ENCODE data around the gene ELF1.
"Not testable (repeated sequence)": the region's sequence is repeated elsewhere in the genome, so short reads cannot be mapped to it uniquely, and the experiment has no call there.

The ELF1 gene

DNA sequence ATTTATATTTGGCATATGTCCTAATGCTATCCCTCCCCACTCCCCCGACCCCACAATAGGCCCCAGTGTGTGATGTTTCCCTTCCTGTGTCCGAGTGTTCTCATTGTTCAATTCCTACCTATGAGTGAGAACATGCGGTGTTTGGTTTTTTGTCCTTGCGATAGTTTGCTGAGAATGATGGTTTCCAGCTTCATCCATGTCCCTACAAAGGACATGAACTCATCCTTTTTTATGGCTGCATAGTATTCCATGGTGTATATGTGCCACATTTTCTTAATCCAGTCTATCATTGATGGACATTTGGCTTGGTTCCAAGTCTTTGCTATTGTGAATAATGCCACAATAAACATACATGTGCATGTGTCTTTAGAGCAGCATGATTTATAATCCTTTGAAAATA lies 23.3 kb upstream of the ELF1 start:
- not testable (repeated sequence) for DNase-seq (ENCODE audit: low read depth)

DNA sequence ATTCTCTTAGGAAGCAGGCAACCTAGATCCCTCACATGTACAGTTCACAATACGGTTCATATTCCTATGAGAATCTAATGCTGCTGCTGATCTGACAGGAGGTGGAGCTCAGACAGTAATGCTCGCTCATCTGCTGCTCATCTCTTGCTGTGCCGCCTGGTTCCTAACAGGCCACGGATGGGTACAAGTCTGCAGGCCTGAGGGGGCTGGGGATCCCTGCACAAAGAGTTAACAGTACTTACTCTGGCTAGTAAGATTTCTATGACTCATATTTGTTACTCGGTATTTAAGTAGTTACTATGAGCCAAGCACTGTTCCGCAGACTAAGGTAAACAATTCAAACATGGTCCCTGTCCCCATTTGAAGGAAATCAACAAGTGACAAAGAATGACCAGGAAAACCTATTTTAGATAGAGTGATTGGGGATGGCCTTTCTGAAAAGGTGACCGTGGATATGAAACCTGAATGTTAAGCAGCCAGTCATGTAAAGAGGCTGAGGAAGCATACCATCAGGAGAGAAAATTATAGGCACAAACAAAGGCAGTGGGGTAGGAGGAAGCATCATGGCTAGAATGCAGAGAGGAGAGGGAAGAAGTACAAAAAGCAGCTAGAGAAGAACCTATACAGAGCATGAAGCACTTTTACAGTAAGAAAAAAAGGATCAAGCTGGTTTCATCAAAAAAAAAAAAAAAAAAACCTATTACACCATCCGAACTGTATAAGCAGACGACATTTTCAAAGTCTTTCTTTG lies 21.6 kb upstream of the ELF1 start:
- no peak for DNase-seq (ENCODE audit: low read depth)

DNA sequence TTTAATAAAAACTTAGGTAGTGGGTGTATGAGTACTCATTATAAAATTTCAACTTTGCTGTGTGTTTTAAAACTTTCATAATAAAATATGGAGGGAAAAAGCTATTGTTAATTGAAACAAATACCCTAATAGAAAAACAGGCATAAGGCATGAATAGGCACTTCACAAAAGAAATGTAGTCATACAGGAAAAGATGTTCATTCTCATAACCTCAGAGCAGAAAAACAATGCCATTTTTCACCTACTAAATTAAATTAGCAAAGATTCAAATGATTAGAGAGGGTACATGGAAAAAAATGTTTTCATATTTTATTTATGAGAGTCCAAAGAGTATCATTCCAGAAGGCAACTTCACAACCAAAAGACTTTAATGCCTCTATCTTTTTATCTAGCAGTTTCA lies 20.6 kb upstream of the ELF1 start:
- DNase-seq (ENCODE audit: low read depth), result no peak

DNA sequence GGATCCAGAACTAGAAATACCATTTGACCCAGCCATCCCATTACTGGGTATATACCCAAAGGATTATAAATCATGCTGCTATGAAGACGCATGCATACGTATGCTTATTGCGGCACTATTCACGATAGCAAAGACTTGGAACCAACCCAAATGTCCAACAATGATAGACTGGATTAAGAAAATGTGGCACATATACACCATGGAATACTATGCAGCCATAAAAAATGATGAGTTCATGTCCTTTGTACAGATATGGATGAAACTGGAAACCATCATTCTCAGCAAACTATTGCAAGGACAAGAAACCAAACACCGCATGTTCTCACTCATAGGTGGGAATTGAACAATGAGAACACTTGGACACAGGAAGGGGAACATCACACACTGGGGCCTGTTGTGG lies 17.4 kb upstream of the ELF1 start:
- not testable (repeated sequence) for DNase-seq (ENCODE audit: low read depth)

DNA sequence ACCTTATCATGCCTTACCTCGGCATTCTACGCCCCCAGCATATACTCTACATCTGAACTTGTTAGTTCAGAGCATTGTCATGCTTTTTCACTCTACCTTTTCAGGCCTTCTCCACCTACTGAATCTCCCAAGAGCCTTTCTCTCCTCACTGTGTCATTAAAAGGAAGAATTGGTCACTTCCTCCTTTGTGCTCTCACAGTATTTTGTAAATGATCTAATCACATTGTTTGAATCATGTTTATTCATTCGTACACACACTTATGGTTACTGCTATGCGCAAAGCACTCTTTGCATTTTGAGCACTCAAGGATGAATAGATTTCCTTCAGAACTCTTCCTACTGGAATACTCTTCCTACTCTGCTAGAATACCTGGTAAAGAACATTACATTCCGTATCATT lies 15.8 kb upstream of the ELF1 start:
- no peak for DNase-seq (ENCODE audit: low read depth)

DNA sequence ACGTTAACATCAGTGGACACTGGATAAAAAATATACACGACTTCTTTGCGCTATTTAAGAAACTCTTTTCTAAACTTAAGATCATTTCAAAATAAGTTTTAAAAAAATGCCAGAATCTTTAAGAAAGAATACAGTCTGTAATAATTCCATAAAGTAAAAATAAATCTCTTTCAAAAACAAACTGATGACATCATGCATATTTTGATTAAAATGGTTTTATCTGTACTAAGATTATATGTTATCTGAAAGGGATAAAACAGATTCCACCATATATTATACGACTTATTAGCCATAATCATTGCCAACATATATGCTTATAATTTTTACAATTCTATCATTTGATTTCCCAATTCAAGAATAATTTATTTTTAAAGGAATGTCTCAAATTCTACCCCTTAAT lies 15.3 kb upstream of the ELF1 start:
- no peak for DNase-seq (ENCODE audit: low read depth)

DNA sequence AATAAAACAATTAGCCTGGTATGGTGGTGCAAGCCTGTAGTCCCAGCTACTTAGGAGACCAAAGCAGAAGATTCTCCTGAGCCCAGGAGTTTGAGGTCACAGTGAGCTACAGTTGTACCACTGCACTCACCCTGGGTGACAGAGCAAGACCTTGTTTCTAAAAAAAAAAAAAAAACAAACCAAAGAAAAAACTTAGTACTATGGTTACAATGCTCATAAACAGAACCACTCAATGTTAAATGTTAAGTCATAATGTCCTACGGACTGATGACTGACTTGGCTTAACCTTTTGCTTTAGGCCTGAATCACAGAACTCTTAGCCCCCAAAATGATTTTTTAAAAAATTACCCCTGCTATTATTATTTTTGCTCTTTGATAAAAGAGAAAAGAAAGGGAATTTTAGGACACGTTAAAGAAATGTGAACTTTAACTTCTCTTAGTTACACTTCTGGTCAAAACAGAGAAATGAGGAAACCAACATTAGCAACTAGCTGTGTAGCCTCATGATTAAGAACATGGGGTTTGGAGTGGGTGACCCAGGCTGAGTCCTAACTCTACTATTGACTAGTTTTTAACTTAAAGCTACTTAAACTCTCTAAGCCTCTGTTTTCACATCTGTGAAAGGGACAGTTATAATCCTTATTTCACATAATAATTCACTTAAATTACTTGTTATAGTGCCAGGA lies 13.7 kb upstream of the ELF1 start:
- no peak for DNase-seq (ENCODE audit: low read depth)

DNA sequence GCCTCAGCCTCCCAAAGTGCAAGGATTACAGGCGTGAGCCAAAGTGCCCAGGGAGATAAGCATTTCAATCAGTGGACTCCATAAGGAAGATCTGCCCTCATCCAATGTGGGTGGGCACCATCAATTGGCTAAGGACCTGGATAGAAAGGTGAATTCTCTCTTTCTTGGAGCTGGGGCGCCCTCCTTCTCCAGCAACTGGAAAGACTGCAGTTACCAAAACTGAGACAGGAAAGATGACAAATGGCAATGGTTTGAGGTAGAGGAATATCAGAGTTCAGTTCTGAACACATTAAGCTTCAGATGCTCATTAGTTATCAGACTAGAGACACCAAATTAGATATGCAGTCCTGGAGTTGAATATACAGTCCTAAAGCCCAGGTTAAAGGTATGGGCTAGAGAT lies 10.5 kb upstream of the ELF1 start:
- no peak for DNase-seq (ENCODE audit: low read depth)

DNA sequence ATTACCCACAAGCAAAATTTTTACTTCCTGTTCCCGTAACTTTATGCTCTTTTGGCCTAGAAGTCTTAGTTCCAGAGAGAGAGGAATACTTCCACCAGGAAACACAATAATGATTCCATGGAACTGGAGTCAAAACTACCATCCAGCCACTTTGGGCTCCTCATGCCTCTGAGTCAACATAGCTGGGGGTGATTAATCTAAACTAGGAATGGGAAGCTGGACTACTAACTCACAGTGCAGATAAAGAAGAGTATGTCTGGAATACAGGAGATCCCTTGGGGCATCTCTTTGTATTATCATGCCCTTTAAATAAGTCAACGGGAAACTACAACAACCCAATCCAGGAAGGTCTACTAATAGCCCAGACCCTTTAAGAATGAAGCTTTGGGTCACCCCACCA lies 8.9 kb upstream of the ELF1 start:
- DNase-seq (ENCODE audit: low read depth), result no peak

DNA sequence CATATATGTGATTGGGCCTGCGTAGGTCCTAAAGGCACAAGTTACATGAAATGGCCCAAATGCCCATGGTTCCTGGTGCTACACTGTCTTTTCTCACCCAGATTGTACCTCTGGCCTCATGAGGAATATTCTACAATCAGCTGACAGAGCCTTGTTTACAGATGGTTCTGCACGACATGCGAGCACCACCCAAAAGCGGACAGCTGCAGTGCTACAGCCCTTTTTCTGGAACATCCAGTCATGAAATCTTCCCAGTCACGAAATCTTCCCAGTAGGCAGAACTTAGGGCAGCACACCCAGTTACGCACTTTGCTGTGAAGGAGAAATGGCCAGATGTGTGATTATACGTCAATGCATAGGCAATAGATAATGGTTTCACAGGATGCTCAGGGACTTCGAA lies 7.7 kb upstream of the ELF1 start:
- DNase-seq (ENCODE audit: low read depth), result no peak

DNA sequence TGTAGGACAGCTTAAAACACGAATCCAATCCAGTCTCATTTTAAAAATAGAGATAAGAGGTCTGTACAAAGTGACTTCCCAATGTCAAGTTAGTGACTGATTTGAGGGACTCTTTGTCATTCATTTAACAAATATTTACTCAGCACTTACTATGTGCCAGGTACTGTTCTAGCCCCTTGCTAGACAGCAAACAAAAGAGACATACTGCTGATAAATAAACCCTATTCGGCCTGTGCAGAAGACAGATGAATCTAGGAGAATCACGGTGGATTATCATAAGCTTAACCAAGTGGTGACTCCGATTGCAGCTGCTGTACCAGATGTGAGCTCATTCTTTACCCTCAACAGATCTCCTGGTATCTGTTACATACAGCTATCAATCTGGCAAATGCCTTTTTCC lies 6.4 kb upstream of the ELF1 start:
- no peak for DNase-seq (ENCODE audit: low read depth)

DNA sequence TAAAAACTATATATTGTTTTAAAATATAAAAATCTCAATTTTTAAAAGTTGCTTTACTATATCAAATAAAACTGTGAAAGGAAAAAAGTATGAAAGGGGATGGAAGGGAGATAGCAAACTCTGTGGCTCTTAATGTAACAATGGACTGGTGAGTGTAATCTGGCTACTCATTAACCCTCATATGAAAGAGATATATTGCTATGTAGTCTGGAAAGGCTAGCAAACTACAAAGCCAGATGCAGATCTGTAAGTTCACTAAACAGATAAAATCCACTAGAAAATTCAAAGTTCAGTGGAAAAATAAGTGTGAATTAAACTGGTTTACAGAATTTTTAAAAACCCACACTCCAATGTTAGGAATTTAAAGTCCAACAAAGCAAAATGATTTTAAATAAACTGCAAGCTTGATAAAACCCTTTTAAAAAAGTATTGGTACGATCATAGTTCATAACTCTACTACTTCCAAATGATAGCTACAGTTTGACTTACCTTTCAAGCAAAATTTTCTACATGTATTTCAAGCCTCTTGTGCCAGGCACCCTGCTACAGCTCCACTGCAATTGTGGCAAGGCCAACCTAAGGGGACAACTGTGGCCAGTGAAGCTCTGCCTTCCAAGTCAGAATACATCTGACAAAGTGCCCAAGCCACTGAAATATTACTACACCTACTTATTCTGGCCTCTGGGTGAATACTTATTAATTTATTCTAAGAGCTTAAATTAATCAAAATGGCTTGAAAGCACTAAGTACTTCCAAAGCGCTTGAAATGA lies 647 bp upstream of the ELF1 start:
- no peak for DNase-seq (ENCODE audit: low read depth)

DNA sequence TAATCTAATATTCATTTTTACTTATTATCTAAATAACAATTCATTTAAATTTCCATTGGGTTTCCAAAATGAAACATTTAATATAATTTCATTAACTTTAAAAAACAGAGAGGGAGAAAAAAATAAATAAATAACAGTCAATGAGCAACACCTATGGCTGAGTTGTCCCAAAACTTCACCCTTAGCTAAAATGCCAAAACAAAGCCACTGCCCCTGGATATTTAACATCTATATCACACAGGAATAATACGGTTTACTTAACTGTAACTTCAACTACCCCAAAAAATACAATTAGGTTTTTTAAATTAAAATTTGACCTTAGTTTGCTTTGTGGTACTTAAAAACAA lies 541 bp downstream of the ELF1 start:
- no peak for DNase-seq (ENCODE audit: low read depth)

DNA sequence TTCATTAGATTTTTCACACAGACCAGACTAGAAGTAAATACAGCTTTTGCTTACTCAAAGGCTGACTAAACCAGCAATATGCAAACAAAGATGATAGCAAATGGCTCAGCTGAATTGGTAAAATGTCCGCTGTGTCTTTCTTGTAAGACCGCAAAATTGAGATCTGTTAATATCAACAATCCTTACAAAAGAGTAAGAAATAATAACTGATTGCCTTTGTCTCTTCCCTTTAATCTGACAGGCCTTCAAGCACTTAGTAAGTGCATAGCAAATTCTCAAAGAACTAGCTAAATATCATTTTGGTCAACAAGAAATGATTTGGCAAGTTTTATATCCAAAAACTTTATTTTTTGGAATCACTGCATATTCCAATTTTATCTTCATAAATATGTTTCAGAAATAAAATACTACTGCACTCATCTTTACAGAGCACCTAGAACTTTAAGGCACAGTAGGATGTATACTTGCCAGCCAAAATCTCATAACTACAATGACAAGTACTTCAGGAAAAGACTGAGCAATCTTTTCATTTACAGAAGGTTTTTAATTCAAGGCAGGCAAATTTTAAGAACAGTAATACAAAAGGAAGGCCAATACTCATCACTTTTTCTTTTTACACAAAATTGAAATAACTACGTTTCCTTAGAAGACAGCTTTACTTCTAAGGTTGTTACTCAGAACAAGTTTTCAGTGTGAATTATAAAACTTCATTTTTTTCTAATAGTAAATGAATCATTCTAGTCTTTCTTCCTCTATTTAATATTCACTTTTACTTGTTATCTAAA lies 1.1 kb downstream of the ELF1 start:
- no peak for DNase-seq (ENCODE audit: low read depth)

DNA sequence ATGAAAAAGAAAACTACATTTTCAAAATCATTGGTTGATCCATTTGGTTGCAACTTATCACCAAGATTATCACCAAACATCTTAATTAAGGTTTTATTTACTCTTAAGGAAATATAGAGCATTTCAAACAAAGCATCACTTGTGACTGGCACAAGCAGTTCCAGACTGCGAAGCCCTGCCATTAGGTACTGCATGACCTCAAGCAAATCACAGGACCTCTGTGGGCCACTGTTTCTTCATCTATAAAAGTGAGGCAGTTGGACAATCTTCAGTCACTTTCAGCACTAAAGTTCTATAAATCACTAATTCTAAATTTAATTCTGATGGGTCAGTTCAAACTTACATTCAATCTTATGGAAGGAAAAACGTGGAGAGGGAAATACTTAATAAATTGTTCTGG lies 2.0 kb downstream of the ELF1 start:
- DNase-seq (ENCODE audit: low read depth), result no peak

DNA sequence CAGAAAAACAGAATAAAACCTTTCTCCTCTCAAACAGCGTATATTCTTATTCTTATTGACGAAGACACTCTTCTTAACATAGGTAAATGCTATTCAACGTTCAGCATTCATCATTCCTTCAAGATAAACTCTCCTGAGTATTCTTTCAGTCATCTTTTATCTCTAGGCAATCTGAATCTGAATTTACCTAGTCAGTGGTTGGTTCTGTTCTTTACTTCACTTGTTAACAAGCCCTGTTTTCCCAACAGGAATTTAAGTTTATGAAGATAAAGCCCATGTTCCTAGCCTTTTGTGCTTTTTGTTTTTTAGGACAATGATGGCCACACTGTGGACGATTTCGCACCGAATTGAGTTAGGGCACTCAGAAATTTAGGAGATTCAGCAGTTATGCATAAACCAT lies 3.2 kb downstream of the ELF1 start:
- no peak for DNase-seq (ENCODE audit: low read depth)

DNA sequence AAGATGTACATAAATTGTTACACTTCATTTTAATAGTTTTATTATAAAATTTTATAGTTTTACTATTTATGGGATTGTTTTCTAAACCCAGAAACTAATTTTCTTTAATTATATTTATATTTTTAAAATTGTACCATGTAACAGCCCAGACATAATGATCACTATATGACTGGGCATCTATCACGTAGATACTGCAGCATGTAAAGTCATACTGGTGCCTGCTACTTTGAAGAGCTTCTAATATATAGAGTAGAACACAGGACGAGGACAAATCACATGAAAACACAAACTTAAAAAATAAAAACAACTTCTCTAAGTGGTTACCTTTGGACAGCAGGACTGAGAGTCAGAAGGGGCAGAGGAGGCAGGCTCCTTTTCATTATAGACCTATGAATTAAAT lies 5.3 kb downstream of the ELF1 start:
- no peak for DNase-seq (ENCODE audit: low read depth)

DNA sequence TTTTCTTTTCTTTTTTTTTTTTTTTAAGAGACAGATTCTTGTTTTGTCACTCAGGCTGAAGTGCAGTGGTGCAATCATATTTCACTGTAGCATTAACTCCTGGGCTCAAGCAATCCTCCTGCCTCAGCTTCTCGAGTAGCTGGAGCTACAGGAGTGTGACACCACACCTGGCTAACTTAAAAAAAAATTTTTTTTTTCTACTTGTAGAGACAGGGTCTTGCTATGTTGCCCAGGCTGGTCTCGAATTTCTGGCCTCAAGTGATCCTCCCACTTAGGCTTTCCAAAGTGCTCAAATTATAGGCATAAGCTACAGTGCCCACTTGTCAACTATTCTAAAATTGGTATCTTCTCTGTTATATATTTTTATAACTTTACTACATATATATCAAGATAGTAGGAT lies 6.6 kb downstream of the ELF1 start:
- no peak for DNase-seq (ENCODE audit: low read depth)

DNA sequence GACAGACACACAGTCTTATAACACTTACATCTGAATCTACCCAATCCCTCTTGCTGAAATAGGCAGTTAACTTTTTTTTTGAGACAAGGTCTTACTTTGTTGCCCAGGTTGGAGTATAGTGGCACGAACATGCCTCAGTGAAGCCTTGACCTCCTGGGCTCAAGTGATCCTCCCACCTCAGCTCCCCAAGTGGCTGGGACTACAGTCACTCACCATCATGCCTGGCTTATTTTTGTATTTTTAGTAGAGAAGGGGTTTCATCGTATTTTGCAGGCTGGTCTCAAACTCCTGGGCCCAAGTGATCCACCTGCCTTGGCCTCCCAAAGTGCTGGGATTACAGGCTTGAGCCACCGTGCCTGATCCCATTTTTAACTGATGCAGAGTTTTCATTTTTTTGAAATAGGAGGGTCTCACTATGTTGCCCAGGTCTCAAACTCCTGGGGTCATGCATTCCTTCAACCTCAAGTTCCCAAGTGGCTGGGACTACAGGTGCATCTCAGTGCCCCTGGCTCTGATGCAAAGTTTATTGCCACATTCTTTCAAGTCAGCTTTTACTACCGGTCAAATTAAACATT lies 7.6 kb downstream of the ELF1 start:
- DNase-seq (ENCODE audit: low read depth), result no peak

DNA sequence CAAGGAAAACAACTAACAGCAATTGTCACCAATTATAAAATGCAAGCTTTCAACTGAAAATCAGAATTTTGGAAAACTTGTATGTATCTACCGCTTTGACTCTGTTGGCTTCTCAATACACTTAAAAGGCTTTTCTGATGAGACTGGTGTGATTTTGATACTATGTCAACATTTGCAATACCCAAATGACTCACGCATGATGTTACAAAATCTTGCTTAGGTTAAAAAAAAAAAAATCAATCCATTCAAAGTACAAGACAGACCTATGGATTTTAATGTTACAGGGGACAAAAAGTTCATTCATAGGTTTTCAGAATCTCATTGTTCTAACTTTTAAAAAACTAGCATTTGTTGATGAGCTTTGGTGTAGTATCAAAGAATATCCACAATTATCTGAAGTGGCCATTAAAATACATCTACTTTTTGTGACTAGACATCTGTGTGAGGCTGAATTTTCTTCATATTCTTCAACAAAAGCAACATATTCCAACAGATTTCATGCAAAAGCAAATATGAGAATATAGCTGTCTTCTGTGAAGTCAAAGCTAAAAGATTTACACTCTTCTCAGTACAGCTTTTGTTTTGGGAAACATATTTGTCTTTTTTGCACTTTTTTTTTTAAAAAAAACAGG lies 10.7 kb downstream of the ELF1 start:
- no peak for DNase-seq (ENCODE audit: low read depth)

DNA sequence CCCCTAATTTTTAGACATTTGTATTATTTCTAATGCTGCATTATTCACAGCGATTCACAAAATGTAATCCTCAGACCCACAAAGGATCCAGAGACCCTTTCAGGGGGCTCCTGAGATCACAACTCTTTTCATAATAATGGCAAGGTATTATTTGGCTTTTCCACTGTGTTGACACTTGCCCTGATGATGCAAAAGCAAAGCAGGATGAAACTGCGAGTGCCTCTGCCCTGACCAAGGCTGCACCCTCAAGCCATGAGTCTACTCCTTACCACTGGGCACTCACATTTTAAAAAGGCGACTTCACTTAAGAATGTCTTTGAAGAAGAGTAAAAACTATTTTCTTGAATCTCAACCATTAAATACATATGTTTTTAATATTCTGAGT lies 11.4 kb downstream of the ELF1 start:
- DNase-seq (ENCODE audit: low read depth), result no peak
